Measurements from ENCODE around the gene MEIOSIN. TPM values are rescaled to one million over a fixed set of nuclear protein-coding genes. Genes with fewer than 3 reads are reported as not detected.

Gene MEIOSIN
- total and polyA plus RNA-seq, 9 of the 15 experiments (the other 6 are each of a cell fraction or from before 2014, with no cell fraction given) = 0.06 to 2.0 (median 0.76) TPM

GRCh38 chr19:45768984-45769782 is 35.9 kb downstream of the MEIOSIN start, which contains the start of gene SIX5 (continued):
- TF ChIP-seq, protein P1, sequence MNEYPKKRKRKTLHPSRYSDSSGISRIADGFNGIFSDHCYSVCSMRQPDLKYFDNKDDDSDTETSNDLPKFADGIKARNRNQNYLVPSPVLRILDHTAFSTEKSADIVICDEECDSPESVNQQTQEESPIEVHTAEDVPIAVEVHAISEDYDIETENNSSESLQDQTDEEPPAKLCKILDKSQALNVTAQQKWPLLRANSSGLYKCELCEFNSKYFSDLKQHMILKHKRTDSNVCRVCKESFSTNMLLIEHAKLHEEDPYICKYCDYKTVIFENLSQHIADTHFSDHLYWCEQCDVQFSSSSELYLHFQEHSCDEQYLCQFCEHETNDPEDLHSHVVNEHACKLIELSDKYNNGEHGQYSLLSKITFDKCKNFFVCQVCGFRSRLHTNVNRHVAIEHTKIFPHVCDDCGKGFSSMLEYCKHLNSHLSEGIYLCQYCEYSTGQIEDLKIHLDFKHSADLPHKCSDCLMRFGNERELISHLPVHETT (CRISPR knock-in tag; conservative IDR thresholded peaks at IDR 0.05 in 1 of 2, IDR thresholded peaks at IDR 0.05 in 1 of 2) = no peak
- TF ChIP-seq ETV6 (IDR thresholded peaks at IDR 0.05; ENCODE audit: borderline replicate concordance in 1 of 2, low read depth in 2 of 2, low read length in 1 of 2) (no peak), ETV6 (CRISPR knock-in tag; IDR thresholded peaks at IDR 0.05; ENCODE audit: borderline replicate concordance) (no peak), FOXM1 (IDR thresholded peaks at IDR 0.05; ENCODE audit: low read depth) (0 out of 2 replicates have a peak, but pooled peaks have one; percentile 15), FOXM1 (CRISPR knock-in tag; IDR thresholded peaks at IDR 0.05; ENCODE audit: low read depth) (no peak), NFE2L1 (tag; IDR thresholded peaks at IDR 0.05; ENCODE audit: borderline replicate concordance, low read depth) (no peak), GTF2E2 (tag; IDR thresholded peaks at IDR 0.05) (no peak), TARDBP (IDR thresholded peaks at IDR 0.05) (no peak), CHCHD3 (CRISPR knock-in tag; IDR thresholded peaks at IDR 0.05) (no peak), ZNF384 (IDR thresholded peaks at IDR 0.05; ENCODE audit: low read depth, low read length) (no peak), ZNF655 (CRISPR knock-in tag; IDR thresholded peaks at IDR 0.05) (no peak), COPS2 (conservative IDR thresholded peaks at IDR 0.05) (no peak), PURB (CRISPR knock-in tag; IDR thresholded peaks at IDR 0.05; ENCODE audit: low read depth) (no peak), TEAD4 (IDR thresholded peaks at IDR 0.05; ENCODE audit: low read length) (peak; percentile 62), TEAD4 (CRISPR knock-in tag; IDR thresholded peaks at IDR 0.05; ENCODE audit: borderline replicate concordance) (no peak), RBM15 (IDR thresholded peaks at IDR 0.05; ENCODE audit: insufficient read depth, low read length) (no peak), ZNF324 (CRISPR knock-in tag; IDR thresholded peaks at IDR 0.05) (no peak)
- TF ChIP-seq, protein P2, sequence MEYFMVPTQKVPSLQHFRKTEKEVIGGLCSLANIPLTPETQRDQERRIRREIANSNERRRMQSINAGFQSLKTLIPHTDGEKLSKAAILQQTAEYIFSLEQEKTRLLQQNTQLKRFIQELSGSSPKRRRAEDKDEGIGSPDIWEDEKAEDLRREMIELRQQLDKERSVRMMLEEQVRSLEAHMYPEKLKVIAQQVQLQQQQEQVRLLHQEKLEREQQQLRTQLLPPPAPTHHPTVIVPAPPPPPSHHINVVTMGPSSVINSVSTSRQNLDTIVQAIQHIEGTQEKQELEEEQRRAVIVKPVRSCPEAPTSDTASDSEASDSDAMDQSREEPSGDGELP (CRISPR knock-in tag; IDR thresholded peaks at IDR 0.05; ENCODE audit: borderline replicate concordance) = peak; percentile 100
- TF ChIP-seq, protein P3, sequence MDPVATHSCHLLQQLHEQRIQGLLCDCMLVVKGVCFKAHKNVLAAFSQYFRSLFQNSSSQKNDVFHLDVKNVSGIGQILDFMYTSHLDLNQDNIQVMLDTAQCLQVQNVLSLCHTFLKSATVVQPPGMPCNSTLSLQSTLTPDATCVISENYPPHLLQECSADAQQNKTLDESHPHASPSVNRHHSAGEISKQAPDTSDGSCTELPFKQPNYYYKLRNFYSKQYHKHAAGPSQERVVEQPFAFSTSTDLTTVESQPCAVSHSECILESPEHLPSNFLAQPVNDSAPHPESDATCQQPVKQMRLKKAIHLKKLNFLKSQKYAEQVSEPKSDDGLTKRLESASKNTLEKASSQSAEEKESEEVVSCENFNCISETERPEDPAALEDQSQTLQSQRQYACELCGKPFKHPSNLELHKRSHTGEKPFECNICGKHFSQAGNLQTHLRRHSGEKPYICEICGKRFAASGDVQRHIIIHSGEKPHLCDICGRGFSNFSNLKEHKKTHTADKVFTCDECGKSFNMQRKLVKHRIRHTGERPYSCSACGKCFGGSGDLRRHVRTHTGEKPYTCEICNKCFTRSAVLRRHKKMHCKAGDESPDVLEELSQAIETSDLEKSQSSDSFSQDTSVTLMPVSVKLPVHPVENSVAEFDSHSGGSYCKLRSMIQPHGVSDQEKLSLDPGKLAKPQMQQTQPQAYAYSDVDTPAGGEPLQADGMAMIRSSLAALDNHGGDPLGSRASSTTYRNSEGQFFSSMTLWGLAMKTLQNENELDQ (CRISPR knock-in tag; IDR thresholded peaks at IDR 0.05; ENCODE audit: borderline replicate concordance) = 0 out of 2 replicates have a peak, but pooled peaks have one; percentile 22
